A549 (cell line): ENCODE data around the gene AHCY. TPM values are rescaled to one million over a fixed set of nuclear protein-coding genes. Genes with fewer than 3 reads are reported as not detected.
"Not testable (repeated sequence)": the region's sequence is repeated elsewhere in the genome, so short reads cannot be mapped to it uniquely, and the experiment has no call there.

Source experiments
- ATAC-seq, 2 experiments: fragments of 200-7000 bp in 1 of 2; fragments of >200 bp in 1 of 2; cut with Nextera tagmentation in 1 of 2; cut with Tn5 transposase in 1 of 2; 3 replicates each; pipeline versions ENCODE4 v1.8.0 to v1.9.1; 2018 to 2020; ENCODE audit warnings: mild to moderate bottlenecking in 1 of 2, moderate library complexity in 1 of 2
- CTCF ChIA-PET: fragments of 300-600 bp; sonication (Branson Sonifier 250); formaldehyde crosslinking; extraction: SDS; loops from one replicate; lab custom pipeline; 2021; ENCODE audit warnings: antibody characterized with exemption, inconsistent platforms; lab: Yijun Ruan, JAX
- POLR2A ChIA-PET: fragments of 350-600 bp; formaldehyde crosslinking; extraction: SDS; loops from one replicate; lab custom pipeline; 2021; ENCODE audit warnings: antibody characterized with exemption, inconsistent platforms; lab: Yijun Ruan, JAX
- DNase-seq, 2 experiments: peaks; one replicate each; pipeline versions ENCODE4 v3.0.0 to v3.0.0-alpha.2; 2011 to 2016; ENCODE audit warnings: low read depth in 1 of 2, low spot score in 1 of 2
- FAIRE-seq: peaks from 2 replicates; lab custom pipeline; 2011; peaks lifted over from hg19 to GRCh38; lab: Jason Lieb, UNC
- H3K27ac ChIP-seq, 2 experiments: fragments of >200 bp; sonication (Bioruptor Twin); formaldehyde crosslinking; 3 replicates each; pipeline ENCODE4 v1.5.1; 2016 to 2017
- H3K4me1 ChIP-seq: fragments of >200 bp; sonication (Bioruptor Twin); formaldehyde crosslinking; 3 replicates; pipeline ENCODE4 v1.6.1; 2016
- H3K4me2 ChIP-seq: fragments of >200 bp; sonication (Bioruptor Twin); formaldehyde crosslinking; 3 replicates; pipeline ENCODE4 v1.6.1; 2016
- H3K4me3 ChIP-seq: fragments of >200 bp; sonication (Bioruptor Twin); formaldehyde crosslinking; 3 replicates; pipeline ENCODE4 v1.5.1; 2016
- H3K9me3 ChIP-seq: fragments of >200 bp; sonication (Bioruptor Twin); formaldehyde crosslinking; 3 replicates; pipeline ENCODE4 v1.6.1; 2016
- CBX8 ChIP-seq: fragments of 200-600 bp; sonication (generic); IDR thresholded peaks from 2 replicates; pipeline ENCODE4 v1.6.1; 2016
- CEBPB ChIP-seq, 2 experiments: fragments of >200 bp in 1 of 2; sonication (Bioruptor Twin) in 1 of 2; formaldehyde crosslinking in 1 of 2; IDR thresholded peaks; 2 replicates each; pipeline ENCODE4 v1.6.1; 2012 to 2016
- FOXS1 ChIP-seq: fragments of 250-450 bp; sonication (Bioruptor Pico); IDR thresholded peaks from 2 replicates; pipeline ENCODE4 v1.5.0; 2020; ENCODE audit warnings: mild to moderate bottlenecking, moderate library complexity
- HEYL ChIP-seq: fragments of 250-450 bp; sonication (Bioruptor Pico); IDR thresholded peaks from 2 replicates; pipeline ENCODE4 v1.8.0; 2021; ENCODE audit warnings: mild to moderate bottlenecking, moderate library complexity
- HOXA7 ChIP-seq: fragments of 250-450 bp; sonication (Bioruptor Pico); IDR thresholded peaks from 2 replicates; pipeline ENCODE4 v1.5.0; 2020; ENCODE audit warnings: mild to moderate bottlenecking, moderate library complexity
- JUNB ChIP-seq: fragments of >200 bp; sonication (Bioruptor Twin); formaldehyde crosslinking; IDR thresholded peaks from 2 replicates; pipeline ENCODE4 v1.6.1; 2016
- MYC ChIP-seq: IDR thresholded peaks from 2 replicates; pipeline ENCODE4 v1.6.1; 2012; ENCODE audit warnings: mild to moderate bottlenecking, inconsistent platforms, low read length, improper control_type of control experiment, borderline replicate concordance
- NFE2L2 ChIP-seq: fragments of 150-350 bp; conservative IDR thresholded peaks from 2 replicates; pipeline ENCODE4 v1.6.1; 2014; ENCODE audit warnings: low read length
- NPAS2 ChIP-seq: fragments of 250-450 bp; sonication (Bioruptor Pico); IDR thresholded peaks from 2 replicates; pipeline ENCODE4 v1.8.0; 2022; ENCODE audit warnings: mild to moderate bottlenecking, moderate library complexity, borderline replicate concordance
- PBX3 ChIP-seq: IDR thresholded peaks from 2 replicates; pipeline ENCODE4 v1.6.1; 2012
- POLR2A ChIP-seq: IDR thresholded peaks from 2 replicates; pipeline ENCODE4 v1.6.1; 2012; ENCODE audit warnings: mild to moderate bottlenecking, low read length
- RARB ChIP-seq: fragments of 250-450 bp; sonication (Bioruptor Pico); IDR thresholded peaks from 2 replicates; pipeline ENCODE4 v1.8.0; 2021; ENCODE audit warnings: mild to moderate bottlenecking, moderate library complexity
- SREBF2 ChIP-seq: fragments of 450-650 bp; IDR thresholded peaks from 2 replicates; pipeline ENCODE4 v1.6.1; 2014; ENCODE audit warnings: mild to moderate bottlenecking, moderate library complexity
- ZC3H11A ChIP-seq: fragments of 450-650 bp; IDR thresholded peaks from 2 replicates; pipeline ENCODE4 v1.6.1; 2014; ENCODE audit warnings: antibody characterized with exemption, mild to moderate bottlenecking
- ZFP36 ChIP-seq: fragments of 450-650 bp; IDR thresholded peaks from 2 replicates; pipeline ENCODE4 v1.6.1; 2014; ENCODE audit warnings: borderline replicate concordance; ENCODE audit not compliant: partially characterized antibody
- ZNF302 ChIP-seq: fragments of 250-450 bp; sonication (Bioruptor Pico); IDR thresholded peaks from 2 replicates; pipeline ENCODE4 v1.9.0; 2021; ENCODE audit warnings: inconsistent platforms, mild to moderate bottlenecking, moderate library complexity
- WGBS: methylation state at CpG from one replicate; pipeline ENCODE4 v1.1.6; 2017; ENCODE audit errors: missing lambda C conversion rate; 5-methylcytosine and 5-hydroxymethylcytosine counted together
- polyA plus RNA-seq, 4 experiments: library from polyadenylated mRNA; depleted of rRNA in 3 of 4; stranded (reverse); fragments of >200 nt; fragmentation: RNase III in 1 of 4; extraction: RNeasy Plus Mini Kit Qiagen cat#74134 plus additional on column Dnase treatment in 1 of 4; gene quantifications; 2 replicates in 3 of 4; 3 replicates in 1 of 4; pipeline ENCODE4 v1.2.3, GENCODE V29; 2011 to 2017
- TF ChIP-seq, protein P1 (sequence below): IDR thresholded peaks from 2 replicates; pipeline ENCODE4 v1.6.1; 2012
- TF ChIP-seq, protein P2 (sequence below): fragments of 250-450 bp; sonication (Bioruptor Pico); IDR thresholded peaks from 2 replicates; pipeline ENCODE4 v1.5.0; 2020; ENCODE audit warnings: low read depth, mild to moderate bottlenecking, moderate library complexity

AHCY gene
- polyA plus RNA-seq, 2 of the 4 experiments (the other 2 are of a cell fraction), result 274 to 290 TPM

DNA sequence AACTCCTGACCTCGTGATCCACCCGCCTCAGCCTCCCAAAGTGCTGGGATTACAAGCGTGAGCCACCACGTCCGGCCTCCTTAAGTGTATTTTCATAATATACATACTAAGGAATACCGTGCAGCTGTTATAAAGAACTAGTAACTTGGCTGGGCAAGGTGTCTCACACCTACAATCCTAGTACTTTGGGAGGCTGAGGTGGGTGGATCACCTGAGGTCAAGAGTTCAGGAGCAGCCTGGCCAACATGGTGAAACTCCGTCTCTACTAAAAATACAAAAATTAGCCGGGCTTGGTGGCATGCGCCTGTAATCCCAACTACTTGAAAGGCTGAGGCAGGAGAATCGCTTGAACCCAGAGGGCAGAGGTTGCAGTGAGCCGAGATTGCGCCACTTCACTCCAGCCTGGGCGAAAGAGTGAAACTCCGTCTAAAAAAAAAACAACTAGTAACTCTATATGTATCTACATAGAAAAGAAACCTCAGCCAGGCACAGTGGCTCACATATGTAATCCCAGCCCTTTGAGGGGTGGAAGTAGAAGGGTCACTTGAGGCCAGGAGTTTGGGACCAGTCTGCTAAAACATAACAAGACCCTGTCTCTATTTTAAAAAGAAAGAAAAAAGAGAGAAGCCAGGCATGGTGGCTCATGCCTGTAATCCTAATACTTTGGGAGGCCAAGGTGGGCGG, 27.8 kb upstream of the AHCY start:
- H3K27ac ChIP-seq, H3K4me3 ChIP-seq, H3K9me3 ChIP-seq, FAIRE-seq, POLR2A ChIA-PET, DNase-seq, ATAC-seq, H3K4me2 ChIP-seq: not testable (repeated sequence)
- WGBS, result 89% methylated on average over 15 of the region's 15 CpGs
- peaks cover 18% of the 10 kb centered on the region; the same call in 2 of the 3 replicates for H3K4me1 ChIP-seq
- CTCF ChIA-PET, result interaction anchor here (1.2 kb wide), 1 partner anchor 12 kb away, joined by 3 read pairs; no protein-coding TSS in a partner anchor

DNA sequence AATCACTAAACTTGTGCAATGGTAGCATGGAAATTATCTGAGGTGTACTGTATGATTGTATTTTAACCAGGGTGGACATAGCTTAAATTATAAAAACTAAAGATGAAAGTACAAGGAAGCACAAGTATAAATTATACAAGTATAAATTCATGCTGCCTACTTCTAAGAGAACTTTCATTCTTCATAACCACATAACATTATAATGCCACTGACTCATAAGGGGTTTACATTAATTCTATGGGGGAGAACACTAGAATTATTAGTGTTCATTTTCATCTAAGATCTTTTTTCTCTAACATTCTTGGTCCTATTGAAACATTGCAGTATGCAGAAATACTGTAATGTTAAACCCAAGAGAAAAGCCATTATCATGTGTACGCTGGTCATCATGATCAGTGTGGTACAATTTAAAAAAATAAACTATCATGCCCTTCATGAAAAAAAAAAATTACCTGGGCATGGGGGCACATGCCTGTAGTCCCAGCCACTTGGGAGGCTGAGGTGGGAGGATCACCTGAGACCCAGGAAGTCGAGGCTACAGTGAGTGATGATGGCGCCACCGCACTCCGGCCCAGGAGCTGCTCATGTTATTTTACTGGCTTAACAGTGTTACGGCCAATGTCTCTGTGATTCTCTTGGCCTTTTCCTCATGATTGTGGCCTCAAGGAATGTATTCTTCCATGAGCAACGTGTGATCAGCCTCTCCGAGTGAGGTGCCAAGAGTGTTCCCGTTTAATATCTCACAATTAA, 25.9 kb upstream of the AHCY start:
- no peak for ATAC-seq
- POLR2A ChIA-PET, result no interaction called here
- WGBS, result 81% methylated on average over 9 of the region's 9 CpGs

GRCh38 chr20:34328207-34328606, 25.1 kb upstream of the AHCY start:
- H3K4me3 ChIP-seq, ATAC-seq, H3K4me2 ChIP-seq, H3K9me3 ChIP-seq, POLR2A ChIA-PET, FAIRE-seq, H3K4me1 ChIP-seq, H3K27ac ChIP-seq, DNase-seq: not testable (repeated sequence)
- CTCF ChIA-PET, result interaction anchor here (1.1 to 3.0 kb wide), 3 partner anchors 10 to 195 kb away, joined by 3 to 12 read pairs (median 4); no protein-coding TSS in a partner anchor
- 87% methylated on average over 4 of the region's 4 CpGs for WGBS

More for the DNA sequence above, 25.9 kb upstream of the AHCY start:
- CTCF ChIA-PET, result interaction anchor here (1.1 to 3.0 kb wide), 3 partner anchors 9 to 194 kb away, joined by 3 to 12 read pairs (median 4); no protein-coding TSS in a partner anchor
- FAIRE-seq, result no peak
- no peaks in the 10 kb centered on the region; the same call in 2 of the 3 replicates for H3K4me1 ChIP-seq
- no peak overlapping the region for H3K27ac ChIP-seq
- H3K9me3 ChIP-seq, result no peaks in the 10 kb centered on the region
- DNase-seq, result no peak
- no peak overlapping the region for H3K4me2 ChIP-seq
- TF ChIP-seq, protein P1, sequence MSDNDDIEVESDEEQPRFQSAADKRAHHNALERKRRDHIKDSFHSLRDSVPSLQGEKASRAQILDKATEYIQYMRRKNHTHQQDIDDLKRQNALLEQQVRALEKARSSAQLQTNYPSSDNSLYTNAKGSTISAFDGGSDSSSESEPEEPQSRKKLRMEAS, result no peak
- TF ChIP-seq HOXA7 (CRISPR knock-in tag), result no peak
- TF ChIP-seq CBX8, result no peak
- TF ChIP-seq, protein P2, sequence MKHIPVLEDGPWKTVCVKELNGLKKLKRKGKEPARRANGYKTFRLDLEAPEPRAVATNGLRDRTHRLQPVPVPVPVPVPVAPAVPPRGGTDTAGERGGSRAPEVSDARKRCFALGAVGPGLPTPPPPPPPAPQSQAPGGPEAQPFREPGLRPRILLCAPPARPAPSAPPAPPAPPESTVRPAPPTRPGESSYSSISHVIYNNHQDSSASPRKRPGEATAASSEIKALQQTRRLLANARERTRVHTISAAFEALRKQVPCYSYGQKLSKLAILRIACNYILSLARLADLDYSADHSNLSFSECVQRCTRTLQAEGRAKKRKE (CRISPR knock-in tag), result no peak
- TF ChIP-seq FOXS1 (CRISPR knock-in tag), result no peak
- TF ChIP-seq HEYL (CRISPR knock-in tag), result no peak
- TF ChIP-seq RARB (CRISPR knock-in tag), result no peak
- no peak for TF ChIP-seq JUNB
- TF ChIP-seq ZNF302, result no peak
- TF ChIP-seq CEBPB (IDR thresholded peaks at IDR 0.05), result no peak
- TF ChIP-seq PBX3, result no peak
- no peak for TF ChIP-seq SREBF2
- no peak for TF ChIP-seq ZFP36
- TF ChIP-seq NFE2L2, result no peak
- H3K4me3 ChIP-seq, result no peak overlapping the region

DNA sequence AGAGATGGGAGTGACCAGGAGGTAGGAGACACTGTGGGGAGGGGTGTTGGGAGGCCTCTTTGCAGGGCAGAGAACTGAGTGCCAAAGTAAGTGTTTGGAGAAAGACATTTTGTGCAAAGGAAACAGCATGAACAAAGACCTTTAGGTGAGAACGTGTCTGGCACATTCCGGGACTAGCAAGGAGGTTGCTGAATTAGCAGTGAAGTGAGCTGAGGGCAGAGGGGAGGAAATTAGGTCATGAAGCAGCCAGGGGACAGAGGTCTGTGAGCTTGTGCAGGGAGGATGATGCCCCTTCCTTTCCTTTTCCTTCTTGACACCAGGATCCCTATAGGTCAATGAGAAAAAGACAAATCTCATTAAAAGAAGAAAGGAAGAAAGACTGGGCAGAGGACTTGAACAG, 21.4 kb upstream of the AHCY start:
- no peak overlapping the region for H3K4me3 ChIP-seq
- no peak overlapping the region for H3K27ac ChIP-seq
- H3K4me2 ChIP-seq, result no peak overlapping the region
- FAIRE-seq (no peak), DNase-seq (no peak), ATAC-seq (no peak)
- no peaks in the 10 kb centered on the region for H3K9me3 ChIP-seq
- no peaks in the 10 kb centered on the region for H3K4me1 ChIP-seq
- ChIA-PET POLR2A (no interaction called here), CTCF (interaction anchor here (5.6 kb wide), 1 partner anchor 12 kb away, joined by 46 read pairs; no protein-coding TSS in a partner anchor)
- 42% methylated on average over 2 of the region's 2 CpGs for WGBS
- TF ChIP-seq ZFP36 (no peak), FOXS1 (CRISPR knock-in tag) (no peak), POLR2A (no peak), CEBPB (IDR thresholded peaks at IDR 0.05) (no peak), NPAS2 (CRISPR knock-in tag) (no peak), MYC (no peak), ZC3H11A (no peak), NFE2L2 (no peak)
